Activated CD4-positive, CD25-positive, alpha-beta regulatory T cell (primary cell): Measurements from ENCODE around the gene BCL7B.
"Not testable (repeated sequence)": the region's sequence is repeated elsewhere in the genome, so short reads cannot be mapped to it uniquely, and the experiment has no call there.

Experiments used
- DNase-seq, 4 experiments: peaks; one replicate each; lab custom pipeline; 2025; lab: John Stamatoyannopoulos, UW

Gene BCL7B

GRCh38 chr7:73572767-73573186 lies 15.3 kb upstream of the BCL7B start:
- DNase-seq, result no peak

- no peak for DNase-seq
Observed at GRCh38 chr7:73570977-73571376, 13.5 kb upstream of the BCL7B start.

GRCh38 chr7:73570521-73570920 lies 13.0 kb upstream of the BCL7B start:
- no peak for DNase-seq

GRCh38 chr7:73569042-73569608 lies 11.6 kb upstream of the BCL7B start:
- DNase-seq, result no peak

- no peak for DNase-seq
Observed at GRCh38 chr7:73567846-73568685, 10.6 kb upstream of the BCL7B start.

- no peak for DNase-seq
Observed at GRCh38 chr7:73567140-73567539, 9.7 kb upstream of the BCL7B start.

GRCh38 chr7:73566431-73566830 lies 8.9 kb upstream of the BCL7B start:
- not testable (repeated sequence) for DNase-seq

GRCh38 chr7:73565675-73566340 lies 8.3 kb upstream of the BCL7B start:
- no peak for DNase-seq

GRCh38 chr7:73560109-73560835 lies 2.8 kb upstream of the BCL7B start:
- DNase-seq, result no peak

- DNase-seq, result peak; percentile 71 to 90 (median 80)
Observed at GRCh38 chr7:73557108-73557396, 438 bp downstream of the BCL7B start.

- DNase-seq, result no peak
Observed at GRCh38 chr7:73556208-73557107, 1.0 kb downstream of the BCL7B start.

- no peak for DNase-seq
Observed at GRCh38 chr7:73555411-73555982, 2.0 kb downstream of the BCL7B start.

- not testable (repeated sequence) for DNase-seq
Observed at GRCh38 chr7:73550093-73550492, 7.4 kb downstream of the BCL7B start.

GRCh38 chr7:73549176-73549575 lies 8.3 kb downstream of the BCL7B start:
- no peak for DNase-seq

- no peak for DNase-seq
Observed at GRCh38 chr7:73547841-73548240, 9.6 kb downstream of the BCL7B start.

GRCh38 chr7:73544678-73545077 lies 12.8 kb downstream of the BCL7B start:
- no peak for DNase-seq

GRCh38 chr7:73541722-73542121 lies 15.8 kb downstream of the BCL7B start:
- DNase-seq, result no peak

- DNase-seq, result no peak
Observed at GRCh38 chr7:73539709-73540108, 17.8 kb downstream of the BCL7B start.

- DNase-seq, result not testable (repeated sequence)
Observed at GRCh38 chr7:73538510-73538909, 19.0 kb downstream of the BCL7B start.

GRCh38 chr7:73537051-73537450 lies 20.4 kb downstream of the BCL7B start:
- DNase-seq, result no peak

GRCh38 chr7:73536479-73536878 lies 21.0 kb downstream of the BCL7B start:
- DNase-seq, result no peak
